ENCODE results near the gene RFPL4A.

DNA sequence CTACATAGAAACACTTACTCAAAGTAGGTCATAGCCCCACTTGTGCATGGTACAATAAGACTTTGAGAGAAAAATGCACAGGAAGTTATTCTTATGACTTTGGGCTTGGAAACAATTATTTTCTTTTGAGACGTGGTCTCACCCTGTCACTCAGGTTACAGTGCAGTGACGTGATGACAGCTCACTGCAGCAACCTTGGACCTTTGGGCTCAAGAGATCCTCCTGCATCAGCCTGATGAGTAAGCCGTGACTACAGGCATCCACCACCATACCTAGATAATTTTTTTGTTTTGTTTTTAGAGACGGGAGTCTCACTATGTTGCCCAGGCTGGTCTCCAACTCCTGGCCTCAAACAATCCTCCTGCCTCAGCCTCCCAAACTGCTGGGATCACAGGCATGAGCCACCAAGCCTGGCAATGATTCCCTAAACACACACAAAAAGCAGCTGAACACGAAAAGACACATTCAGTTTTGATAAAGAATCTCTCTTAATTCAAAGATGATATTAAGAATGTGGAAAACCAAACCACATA is 38.6 kb upstream of the RFPL4A start:
- TF ChIP-seq POLR2A (IDR thresholded peaks at IDR 0.05) (no peak), POLR2AphosphoS5 (IDR thresholded peaks at IDR 0.05) (no peak), EP300 (IDR thresholded peaks at IDR 0.05) (no peak)
- TF ChIP-seq, protein P1, sequence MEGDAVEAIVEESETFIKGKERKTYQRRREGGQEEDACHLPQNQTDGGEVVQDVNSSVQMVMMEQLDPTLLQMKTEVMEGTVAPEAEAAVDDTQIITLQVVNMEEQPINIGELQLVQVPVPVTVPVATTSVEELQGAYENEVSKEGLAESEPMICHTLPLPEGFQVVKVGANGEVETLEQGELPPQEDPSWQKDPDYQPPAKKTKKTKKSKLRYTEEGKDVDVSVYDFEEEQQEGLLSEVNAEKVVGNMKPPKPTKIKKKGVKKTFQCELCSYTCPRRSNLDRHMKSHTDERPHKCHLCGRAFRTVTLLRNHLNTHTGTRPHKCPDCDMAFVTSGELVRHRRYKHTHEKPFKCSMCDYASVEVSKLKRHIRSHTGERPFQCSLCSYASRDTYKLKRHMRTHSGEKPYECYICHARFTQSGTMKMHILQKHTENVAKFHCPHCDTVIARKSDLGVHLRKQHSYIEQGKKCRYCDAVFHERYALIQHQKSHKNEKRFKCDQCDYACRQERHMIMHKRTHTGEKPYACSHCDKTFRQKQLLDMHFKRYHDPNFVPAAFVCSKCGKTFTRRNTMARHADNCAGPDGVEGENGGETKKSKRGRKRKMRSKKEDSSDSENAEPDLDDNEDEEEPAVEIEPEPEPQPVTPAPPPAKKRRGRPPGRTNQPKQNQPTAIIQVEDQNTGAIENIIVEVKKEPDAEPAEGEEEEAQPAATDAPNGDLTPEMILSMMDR (IDR thresholded peaks at IDR 0.05), result no peak
